Ramos (cell line): Measurements from ENCODE around the gene MEOX2.

Experiments used
- in situ Hi-C: fragments of 300-500 bp; cut with MboI; formaldehyde crosslinking; loops from one replicate; pipeline ENCODE4 v1.14.3; 2022; ENCODE audit warnings: low sequenced_read_pairs; ENCODE audit not compliant: unreplicated experiment

The MEOX2 gene

DNA sequence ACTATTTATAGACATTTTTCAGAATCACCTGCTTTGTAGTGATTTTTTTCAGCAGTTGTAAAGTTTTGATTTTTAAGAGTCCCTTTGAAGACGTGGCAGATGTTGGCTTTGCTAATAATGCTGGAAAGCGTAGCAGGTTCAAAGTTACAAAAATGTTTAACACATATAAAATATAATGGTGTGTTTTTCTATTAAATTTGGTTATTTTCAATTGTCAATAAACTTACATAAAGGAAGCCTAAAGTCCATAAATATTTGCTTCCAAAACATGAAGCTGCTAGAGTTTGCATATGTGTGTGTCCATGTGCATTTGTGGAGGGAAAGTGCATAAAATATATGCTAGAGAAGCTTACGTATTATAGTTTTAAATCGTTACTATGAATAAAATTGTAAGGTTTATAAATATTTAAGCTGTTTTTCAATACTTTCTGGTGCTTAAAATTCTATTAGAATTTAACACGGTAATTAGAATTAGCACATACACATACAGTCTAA, 3.7 kb downstream of the MEOX2 start:
- in situ Hi-C loops: no loop called here

DNA sequence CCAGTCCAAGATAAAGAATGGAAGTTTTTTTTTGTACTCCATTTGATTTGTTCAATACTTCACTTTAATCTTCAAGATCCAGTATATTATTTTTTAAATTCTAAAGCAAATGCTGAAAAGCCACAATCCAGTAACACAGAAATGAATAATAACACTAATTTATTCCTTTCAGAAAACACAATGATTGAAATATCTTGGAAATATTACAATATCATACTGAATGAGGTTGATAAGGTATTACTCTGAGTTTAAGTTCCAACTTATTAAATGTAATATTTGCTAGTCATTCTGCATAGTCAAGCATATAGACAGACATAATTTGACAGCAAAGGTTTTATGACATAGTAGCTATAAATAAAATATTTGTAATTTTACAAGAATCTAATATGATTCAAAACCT, 4.4 kb downstream of the MEOX2 start:
- in situ Hi-C loops: no loop called here

- in situ Hi-C loops: no loop called here
Observed at GRCh38 chr7:15681631-15682030, 4.9 kb downstream of the MEOX2 start.

- in situ Hi-C loops: no loop called here
Observed at GRCh38 chr7:15681186-15681585, 5.3 kb downstream of the MEOX2 start.

- in situ Hi-C loops: no loop called here
Observed at GRCh38 chr7:15680446-15680845, 6.0 kb downstream of the MEOX2 start.

- in situ Hi-C loops: no loop called here
Observed at GRCh38 chr7:15679306-15679705, 7.2 kb downstream of the MEOX2 start.

DNA sequence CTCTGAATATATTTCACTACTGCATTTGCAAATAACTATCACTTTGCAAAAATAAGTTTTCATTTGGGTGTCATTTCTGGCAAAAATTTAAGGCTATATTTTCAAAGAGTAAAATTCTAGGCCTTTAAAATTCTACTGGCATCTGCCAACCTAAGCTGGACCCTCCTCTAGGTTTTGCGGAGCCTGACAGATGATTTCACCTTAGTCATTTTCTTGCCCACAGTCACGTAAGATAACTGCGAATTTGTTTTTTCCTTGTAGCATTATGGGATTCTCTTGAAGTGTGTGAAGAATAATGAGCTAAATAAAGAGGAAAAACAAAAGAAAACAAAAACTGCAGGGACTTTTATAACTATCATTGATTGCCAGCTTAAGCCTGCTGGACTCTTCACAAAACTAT, 7.8 kb downstream of the MEOX2 start:
- in situ Hi-C loops: no loop called here

DNA sequence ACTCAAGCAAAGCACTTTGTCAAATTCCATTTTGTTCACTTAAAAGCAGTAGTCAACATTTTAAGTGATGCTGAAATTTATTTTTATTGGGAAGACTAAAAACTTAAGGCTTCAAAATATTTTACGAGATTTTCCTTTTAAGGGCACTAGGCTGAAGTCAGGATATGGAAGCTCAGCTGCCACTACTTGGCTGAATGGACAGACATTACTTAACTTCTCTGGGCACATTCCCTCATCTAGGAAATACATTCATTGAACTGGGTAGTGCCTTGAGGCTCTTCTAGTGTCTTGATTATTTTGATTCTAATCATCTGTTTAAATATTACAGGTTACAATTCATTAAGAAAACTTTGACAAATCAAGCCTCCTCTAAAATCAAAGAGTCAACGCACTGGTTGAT, 11.1 kb downstream of the MEOX2 start:
- in situ Hi-C loops: no loop called here

- in situ Hi-C loops: no loop called here
Observed at GRCh38 chr7:15674586-15674985, 11.9 kb downstream of the MEOX2 start.

- in situ Hi-C loops: no loop called here
Observed at GRCh38 chr7:15669443-15670090, 16.9 kb downstream of the MEOX2 start.

DNA sequence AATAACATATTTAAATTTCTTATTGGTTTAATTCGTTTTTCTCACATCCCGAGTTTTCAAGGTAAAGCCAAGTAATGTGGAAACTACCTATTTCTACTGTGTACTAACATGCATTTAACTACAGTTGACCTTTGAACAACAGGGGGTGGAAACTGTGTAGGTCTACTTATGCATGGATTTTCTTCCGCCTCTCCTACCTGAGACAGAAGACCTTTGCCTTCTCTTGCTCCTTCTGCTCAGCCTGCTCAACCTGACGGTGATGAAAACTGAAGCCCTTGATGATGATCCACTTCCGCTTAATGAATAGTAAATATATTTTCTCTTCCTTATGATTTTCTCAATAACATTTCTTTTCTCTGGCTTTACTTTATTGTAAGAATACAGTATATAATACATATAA, 18.5 kb downstream of the MEOX2 start:
- in situ Hi-C loops: no loop called here

- in situ Hi-C loops: no loop called here
Observed at GRCh38 chr7:15662451-15662850, 24.0 kb downstream of the MEOX2 start.

GRCh38 chr7:15658247-15658646, 28.2 kb downstream of the MEOX2 start:
- in situ Hi-C loops: no loop called here

GRCh38 chr7:15652776-15653290, 33.6 kb downstream of the MEOX2 start:
- in situ Hi-C loops: no loop called here

DNA sequence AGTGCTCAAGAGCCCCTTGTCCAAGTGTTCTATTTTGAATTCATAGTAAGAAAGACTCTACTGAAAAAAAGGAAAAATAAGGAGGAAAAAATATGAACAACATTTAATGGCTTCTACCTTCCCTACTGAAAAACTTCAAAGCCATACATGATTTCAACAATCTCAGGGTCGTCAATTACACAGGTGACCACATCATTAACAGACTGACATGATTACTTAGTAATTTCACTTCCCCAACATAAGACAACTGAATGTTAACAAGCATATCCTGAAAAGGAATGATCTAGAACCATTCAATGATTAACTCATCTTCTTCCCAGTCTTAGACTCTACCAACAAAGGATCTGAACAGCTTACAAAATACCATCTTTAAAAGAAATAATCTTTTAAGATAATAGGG, 34.8 kb downstream of the MEOX2 start:
- in situ Hi-C loops: no loop called here

- in situ Hi-C loops: no loop called here
Observed at GRCh38 chr7:15650787-15651186, 35.7 kb downstream of the MEOX2 start.

GRCh38 chr7:15648461-15648961, 38.0 kb downstream of the MEOX2 start:
- in situ Hi-C loops: no loop called here

DNA sequence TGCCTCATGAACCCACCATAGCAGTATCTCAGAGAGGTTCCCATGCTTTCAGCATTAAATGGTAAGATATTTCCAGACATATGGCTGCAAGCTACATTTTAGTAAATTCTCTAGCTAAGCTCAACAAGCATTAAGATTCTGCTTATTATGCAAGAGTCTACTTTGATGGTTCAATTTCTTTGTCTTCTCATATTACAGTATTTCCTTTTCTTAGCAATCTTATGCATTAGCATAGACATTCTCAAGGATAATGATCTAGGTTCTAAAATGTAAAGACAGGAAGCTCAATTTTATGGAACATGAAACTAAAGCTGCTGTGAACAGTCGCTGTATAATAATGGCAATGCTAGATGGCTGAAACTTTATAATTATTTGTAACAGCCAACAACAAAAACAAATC, 39.2 kb downstream of the MEOX2 start:
- in situ Hi-C loops: no loop called here

DNA sequence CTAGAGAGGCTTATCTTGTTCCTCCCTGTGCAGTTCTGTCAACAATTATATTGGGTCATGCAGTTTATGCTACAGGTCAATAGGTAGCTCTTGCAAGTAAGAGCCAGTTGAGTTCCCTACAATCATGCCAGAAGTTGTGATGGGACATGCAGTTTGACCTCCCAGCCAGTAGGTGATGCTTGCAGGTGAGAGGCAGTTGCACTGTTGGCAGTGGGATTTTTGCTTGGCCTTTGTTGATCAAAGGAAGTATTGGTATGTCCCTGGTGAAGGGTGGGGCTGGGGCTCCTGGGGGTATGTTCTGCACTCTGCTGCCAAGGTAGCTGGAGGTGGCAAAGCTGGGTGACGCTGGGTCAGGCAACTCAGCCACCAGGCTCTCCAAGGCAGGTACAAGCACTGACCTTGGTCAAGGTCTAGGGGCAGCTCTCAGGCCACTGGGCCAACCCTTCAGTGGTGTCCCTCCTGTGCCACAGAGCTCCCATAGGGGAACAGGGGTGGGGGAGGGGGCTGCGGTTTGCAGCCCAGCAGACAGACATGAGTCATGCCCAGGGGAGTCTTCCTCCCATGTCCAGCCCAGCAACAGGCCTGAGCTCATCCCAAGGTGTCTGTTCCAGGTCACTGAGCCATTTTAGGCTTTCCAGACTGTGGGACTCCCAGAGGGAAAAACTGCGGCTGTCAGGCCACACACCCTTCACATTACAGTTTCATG, 43.3 kb downstream of the MEOX2 start:
- in situ Hi-C loops: no loop called here

DNA sequence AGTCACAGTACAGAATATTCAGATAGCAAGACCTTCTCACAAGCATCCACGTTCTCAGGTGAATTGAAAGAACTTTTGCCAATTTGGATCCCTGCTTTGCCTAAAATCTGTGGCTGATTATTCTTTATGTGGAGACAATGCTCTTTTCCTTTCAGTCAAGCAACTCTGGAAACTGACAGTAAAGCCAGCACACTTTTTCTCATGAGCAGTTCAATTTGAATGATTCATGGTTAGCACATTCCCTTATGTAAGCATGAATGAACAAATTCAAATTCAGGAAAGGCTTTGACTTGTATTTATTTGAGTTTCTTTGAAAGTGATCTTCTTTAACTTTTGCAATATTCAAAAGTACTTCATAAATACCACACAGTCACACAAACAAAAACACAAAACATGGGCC, 57.6 kb downstream of the MEOX2 start:
- in situ Hi-C loops: no loop called here

GRCh38 chr7:15626041-15626440, 60.4 kb downstream of the MEOX2 start:
- in situ Hi-C loops: no loop called here

- in situ Hi-C loops: no loop called here
Observed at GRCh38 chr7:15625466-15625865, 61.0 kb downstream of the MEOX2 start.
